Vagina (tissue), 2 donors: ENCODE results near the gene FRY. TPM values are rescaled to one million over a fixed set of nuclear protein-coding genes. Genes with fewer than 3 reads are reported as not detected.

Experiments
- DNase-seq, 2 donors: peaks; one replicate each; pipeline ENCODE4 v3.0.0-alpha.2; 2017; ENCODE audit errors: extremely low spot score in 2 of 2
- H3K27ac ChIP-seq: fragments of 200-600 bp; sonication (generic); one replicate; pipeline ENCODE4 v1.5.1; 2019
- H3K27me3 ChIP-seq: fragments of 200-600 bp; sonication (generic); one replicate; pipeline ENCODE4 v1.5.1; 2019
- H3K36me3 ChIP-seq, 2 donors: fragments of 200-600 bp; sonication (generic); one replicate each; pipeline ENCODE4 v1.5.1; 2017 to 2019
- H3K4me1 ChIP-seq: fragments of 200-600 bp; sonication (generic); one replicate; pipeline ENCODE4 v1.5.1; 2019
- H3K4me3 ChIP-seq, 2 donors: fragments of 200-600 bp; sonication (generic); 1 replicate in 1 of 2; 2 replicates in 1 of 2; pipeline ENCODE4 v1.5.1; 2016 to 2019
- H3K9me3 ChIP-seq: fragments of 200-600 bp; sonication (generic); one replicate; pipeline ENCODE4 v1.5.1; 2019
- POLR2A ChIP-seq, 2 donors: fragments of 450-650 bp; IDR thresholded peaks; one replicate each; pipeline ENCODE4 v1.6.1; 2017; ENCODE audit warnings: antibody characterized with exemption in 2 of 2, mild to moderate bottlenecking in 2 of 2, moderate library complexity in 2 of 2
- POLR2AphosphoS5 ChIP-seq, 2 donors: sonication (generic); formaldehyde crosslinking; IDR thresholded peaks; one replicate each; pipeline ENCODE4 v1.9.0; 2017; ENCODE audit warnings: antibody characterized with exemption in 2 of 2, mild to moderate bottlenecking in 2 of 2, low read depth in 1 of 2; ENCODE audit not compliant: insufficient read depth in 1 of 2
- intact Hi-C: fragments of 100-400 bp; cut with DNase I; formaldehyde crosslinking; loops from one replicate; pipeline ENCODE4 v1.15.1; 2023
- total RNA-seq: library from RNA; depleted of rRNA; stranded (reverse); fragments of >200 nt; gene quantifications from one replicate; pipeline ENCODE4 v1.2.3, GENCODE V29; 2016
- TF ChIP-seq, protein P1 (sequence below), 3 experiments: fragments of 450-650 bp in 2 of 3; fragments of 200-600 bp in 1 of 3; sonication (generic) in 1 of 3; IDR thresholded peaks; one replicate each; pipeline ENCODE4 v1.5.1; 2017 to 2019; ENCODE audit warnings: antibody characterized with exemption in 3 of 3, mild to moderate bottlenecking in 2 of 3, moderate library complexity in 2 of 3

The FRY gene
- total RNA-seq, 1 donor from 2014 or later: 11.0 TPM

DNA sequence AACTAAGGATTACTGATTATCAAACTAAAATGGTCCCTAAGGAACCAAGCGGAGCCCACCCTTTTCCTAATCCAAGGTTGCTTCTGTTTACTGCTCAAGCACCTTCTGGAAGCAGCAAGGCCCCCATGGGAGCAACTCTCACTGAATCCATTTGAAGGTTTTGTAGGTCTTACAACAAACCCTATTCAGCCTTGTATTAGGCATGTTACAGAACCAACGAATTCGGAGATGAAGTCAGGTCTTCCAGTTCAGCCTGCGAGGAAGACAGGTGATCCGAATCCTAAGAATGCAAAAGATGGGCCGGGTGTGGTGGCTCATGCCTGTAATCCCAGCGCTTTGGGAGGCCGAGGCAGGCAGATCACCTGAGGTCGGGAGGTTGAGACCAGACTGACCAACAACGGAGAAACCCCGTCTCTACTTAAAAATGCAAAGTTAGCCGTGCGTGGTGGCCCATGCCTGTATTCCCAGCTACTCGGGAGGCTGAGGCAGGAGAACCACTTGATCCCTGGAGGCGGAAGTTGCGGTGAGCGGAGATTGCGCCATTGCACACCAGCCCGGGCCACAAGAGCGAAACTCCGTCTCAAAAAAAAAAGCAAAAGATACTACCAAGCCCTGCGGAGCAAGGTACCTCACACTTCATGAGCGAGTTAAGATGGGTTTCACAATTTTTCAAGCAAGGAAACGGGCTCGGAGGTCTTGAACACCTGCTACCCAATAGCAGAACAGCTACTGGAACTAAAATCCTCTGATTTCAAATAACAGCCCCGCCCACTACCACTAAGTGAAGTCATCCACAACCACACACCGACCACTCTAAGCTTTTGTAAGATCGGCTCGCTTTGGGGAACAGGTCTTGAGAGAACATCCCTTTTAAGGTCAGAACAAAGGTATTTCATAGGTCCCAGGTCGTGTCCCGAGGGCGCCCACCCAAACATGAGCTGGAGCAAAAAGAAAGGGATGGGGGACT, 283.0 kb downstream of the FRY start:
- Histone ChIP-seq H3K27ac (peak overlapping the region; percentile 95), H3K36me3 (no peaks in the 10 kb centered on the region), H3K4me1 (peaks cover 6% of the 10 kb centered on the region), H3K9me3 (no peaks in the 10 kb centered on the region), H3K27me3 (no peaks in the 10 kb centered on the region), H3K4me3 (peak overlapping the region; percentile 59 to 92)
- DNase-seq: peak in 1 of 2 donors; percentile 90
- intact Hi-C loops: loop anchor here (10.0 kb wide), 1 partner anchor 410 kb away; no protein-coding TSS in a partner anchor
- TF ChIP-seq POLR2A (IDR thresholded peaks at IDR 0.05) (no peak), POLR2AphosphoS5 (IDR thresholded peaks at IDR 0.05; ENCODE audit: insufficient read depth in 1 of 2, low read depth in 1 of 2) (no peak)
- TF ChIP-seq, protein P1, sequence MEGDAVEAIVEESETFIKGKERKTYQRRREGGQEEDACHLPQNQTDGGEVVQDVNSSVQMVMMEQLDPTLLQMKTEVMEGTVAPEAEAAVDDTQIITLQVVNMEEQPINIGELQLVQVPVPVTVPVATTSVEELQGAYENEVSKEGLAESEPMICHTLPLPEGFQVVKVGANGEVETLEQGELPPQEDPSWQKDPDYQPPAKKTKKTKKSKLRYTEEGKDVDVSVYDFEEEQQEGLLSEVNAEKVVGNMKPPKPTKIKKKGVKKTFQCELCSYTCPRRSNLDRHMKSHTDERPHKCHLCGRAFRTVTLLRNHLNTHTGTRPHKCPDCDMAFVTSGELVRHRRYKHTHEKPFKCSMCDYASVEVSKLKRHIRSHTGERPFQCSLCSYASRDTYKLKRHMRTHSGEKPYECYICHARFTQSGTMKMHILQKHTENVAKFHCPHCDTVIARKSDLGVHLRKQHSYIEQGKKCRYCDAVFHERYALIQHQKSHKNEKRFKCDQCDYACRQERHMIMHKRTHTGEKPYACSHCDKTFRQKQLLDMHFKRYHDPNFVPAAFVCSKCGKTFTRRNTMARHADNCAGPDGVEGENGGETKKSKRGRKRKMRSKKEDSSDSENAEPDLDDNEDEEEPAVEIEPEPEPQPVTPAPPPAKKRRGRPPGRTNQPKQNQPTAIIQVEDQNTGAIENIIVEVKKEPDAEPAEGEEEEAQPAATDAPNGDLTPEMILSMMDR (IDR thresholded peaks at IDR 0.05): no peak

DNA sequence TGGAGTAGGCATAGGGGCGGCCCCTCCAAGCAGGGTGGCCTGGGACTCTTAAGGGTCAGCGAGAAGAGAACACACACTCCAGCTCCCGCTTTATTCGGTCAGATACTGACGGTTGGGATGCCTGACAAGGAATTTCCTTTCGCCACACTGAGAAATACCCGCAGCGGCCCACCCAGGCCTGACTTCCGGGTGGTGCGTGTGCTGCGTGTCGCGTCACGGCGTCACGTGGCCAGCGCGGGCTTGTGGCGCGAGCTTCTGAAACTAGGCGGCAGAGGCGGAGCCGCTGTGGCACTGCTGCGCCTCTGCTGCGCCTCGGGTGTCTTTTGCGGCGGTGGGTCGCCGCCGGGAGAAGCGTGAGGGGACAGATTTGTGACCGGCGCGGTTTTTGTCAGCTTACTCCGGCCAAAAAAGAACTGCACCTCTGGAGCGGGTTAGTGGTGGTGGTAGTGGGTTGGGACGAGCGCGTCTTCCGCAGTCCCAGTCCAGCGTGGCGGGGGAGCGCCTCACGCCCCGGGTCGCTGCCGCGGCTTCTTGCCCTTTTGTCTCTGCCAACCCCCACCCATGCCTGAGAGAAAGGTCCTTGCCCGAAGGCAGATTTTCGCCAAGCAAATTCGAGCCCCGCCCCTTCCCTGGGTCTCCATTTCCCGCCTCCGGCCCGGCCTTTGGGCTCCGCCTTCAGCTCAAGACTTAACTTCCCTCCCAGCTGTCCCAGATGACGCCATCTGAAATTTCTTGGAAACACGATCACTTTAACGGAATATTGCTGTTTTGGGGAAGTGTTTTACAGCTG, 283.9 kb downstream of the FRY start, which contains the start of the genes BRCA2 and ZAR1L:
Gene BRCA2 (plus strand): TSS at position 271 of the 790 bp plus-strand sequence. CDS start 953 bp downstream, outside the sequence.
Gene ZAR1L (minus strand): TSS at position 126 of the 790 bp plus-strand sequence. CDS start 3,438 bp downstream, outside the sequence.
- Histone ChIP-seq H3K36me3 (no peaks in the 10 kb centered on the region), H3K4me1 (peaks cover 6% of the 10 kb centered on the region), H3K9me3 (no peaks in the 10 kb centered on the region), H3K4me3 (peak within 1 kb of the TSS; percentile 59 to 92), H3K27me3 (no peaks in the 10 kb centered on the region), H3K27ac (peak within 1 kb of the TSS; percentile 95)
- TF ChIP-seq, protein P1 (IDR thresholded peaks at IDR 0.05): peak in 1 of 3 experiments; percentile 16
- peak; percentile 63 to 92 for TF ChIP-seq POLR2AphosphoS5 (IDR thresholded peaks at IDR 0.05; ENCODE audit: insufficient read depth in 1 of 2, low read depth in 1 of 2)
- peak in 1 of 2 donors; percentile 32 for TF ChIP-seq POLR2A (IDR thresholded peaks at IDR 0.05)
- intact Hi-C loops: loop anchor here (10.0 kb wide), 1 partner anchor 411 kb away; no protein-coding TSS in a partner anchor
- peak in 1 of 2 donors; percentile 93 for DNase-seq

DNA sequence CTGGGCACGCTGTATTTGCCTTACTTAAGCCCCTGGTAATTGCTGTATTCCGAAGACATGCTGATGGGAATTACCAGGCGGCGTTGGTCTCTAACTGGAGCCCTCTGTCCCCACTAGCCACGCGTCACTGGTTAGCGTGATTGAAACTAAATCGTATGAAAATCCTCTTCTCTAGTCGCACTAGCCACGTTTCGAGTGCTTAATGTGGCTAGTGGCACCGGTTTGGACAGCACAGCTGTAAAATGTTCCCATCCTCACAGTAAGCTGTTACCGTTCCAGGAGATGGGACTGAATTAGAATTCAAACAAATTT, 284.4 kb downstream of the FRY start:
- TF ChIP-seq, protein P1 (IDR thresholded peaks at IDR 0.05): no peak
- TF ChIP-seq POLR2A (IDR thresholded peaks at IDR 0.05) (no peak), POLR2AphosphoS5 (IDR thresholded peaks at IDR 0.05; ENCODE audit: insufficient read depth in 1 of 2, low read depth in 1 of 2) (no peak)
- Histone ChIP-seq H3K27me3 (no peaks in the 10 kb centered on the region), H3K4me1 (peaks cover 6% of the 10 kb centered on the region), H3K36me3 (no peaks in the 10 kb centered on the region), H3K4me3 (peak overlapping the region; percentile 59 to 92), H3K9me3 (no peaks in the 10 kb centered on the region), H3K27ac (peak overlapping the region; percentile 95)
- intact Hi-C loops: loop anchor here (10.0 kb wide), 1 partner anchor 411 kb away; no protein-coding TSS in a partner anchor
- DNase-seq: no peak

DNA sequence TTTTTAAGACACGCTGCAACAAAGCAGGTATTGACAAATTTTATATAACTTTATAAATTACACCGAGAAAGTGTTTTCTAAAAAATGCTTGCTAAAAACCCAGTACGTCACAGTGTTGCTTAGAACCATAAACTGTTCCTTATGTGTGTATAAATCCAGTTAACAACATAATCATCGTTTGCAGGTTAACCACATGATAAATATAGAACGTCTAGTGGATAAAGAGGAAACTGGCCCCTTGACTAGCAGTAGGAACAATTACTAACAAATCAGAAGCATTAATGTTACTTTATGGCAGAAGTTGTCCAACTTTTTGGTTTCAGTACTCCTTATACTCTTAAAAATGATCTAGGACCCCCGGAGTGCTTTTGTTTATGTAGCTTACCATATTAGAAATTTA, 284.9 kb downstream of the FRY start:
- H3K27me3 ChIP-seq: no peaks in the 10 kb centered on the region
- DNase-seq: no peak
- intact Hi-C loops: loop anchor here (10.0 kb wide), 1 partner anchor 412 kb away; no protein-coding TSS in a partner anchor
- TF ChIP-seq, protein P1 (IDR thresholded peaks at IDR 0.05): no peak
- TF ChIP-seq POLR2AphosphoS5 (IDR thresholded peaks at IDR 0.05; ENCODE audit: insufficient read depth in 1 of 2, low read depth in 1 of 2): no peak
- TF ChIP-seq POLR2A (IDR thresholded peaks at IDR 0.05): no peak
- peak overlapping the region; percentile 59 to 92 for H3K4me3 ChIP-seq
- no peaks in the 10 kb centered on the region for H3K9me3 ChIP-seq
- H3K4me1 ChIP-seq: peaks cover 6% of the 10 kb centered on the region
- no peak overlapping the region for H3K27ac ChIP-seq
- H3K36me3 ChIP-seq: no peaks in the 10 kb centered on the region
